CD4-positive, alpha-beta T cell treated with Interferon alpha-2 for 1 hour (primary cell): ENCODE measurements around the gene AARS2.

Experiments used
- DNase-seq, 2 donors: peaks; one replicate each; pipeline ENCODE4 v3.0.0-alpha.2; 2020 to 2022

AARS2 gene

GRCh38 chr6:44298864-44299263 is 14.3 kb downstream of the AARS2 start:
- no peak for DNase-seq

GRCh38 chr6:44298055-44298803 is 14.9 kb downstream of the AARS2 start:
- DNase-seq: no peak

- DNase-seq: peak in 1 of 2 donors; percentile 31
Observed at GRCh38 chr6:44297063-44298038, 15.8 kb downstream of the AARS2 start.

- no peak for DNase-seq
Observed at GRCh38 chr6:44294832-44295791, 18.0 kb downstream of the AARS2 start.

- no peak for DNase-seq
Observed at GRCh38 chr6:44292661-44293365, 20.3 kb downstream of the AARS2 start.

- no peak for DNase-seq
Observed at GRCh38 chr6:44291841-44292240, 21.3 kb downstream of the AARS2 start.

GRCh38 chr6:44289726-44290260 is 23.4 kb downstream of the AARS2 start:
- DNase-seq: no peak

GRCh38 chr6:44286747-44287146 is 26.4 kb downstream of the AARS2 start:
- no peak for DNase-seq

- no peak for DNase-seq
Observed at GRCh38 chr6:44286285-44286565, 26.9 kb downstream of the AARS2 start.

- DNase-seq: no peak
Observed at GRCh38 chr6:44285552-44286284, 27.4 kb downstream of the AARS2 start.

GRCh38 chr6:44284867-44285266 is 28.3 kb downstream of the AARS2 start:
- no peak for DNase-seq

- DNase-seq: no peak
Observed at GRCh38 chr6:44284121-44284520, 29.0 kb downstream of the AARS2 start.

GRCh38 chr6:44278774-44279697 is 34.1 kb downstream of the AARS2 start:
- DNase-seq: no peak

GRCh38 chr6:44278315-44278714 is 34.8 kb downstream of the AARS2 start:
- DNase-seq: no peak

- no peak for DNase-seq
Observed at GRCh38 chr6:44277763-44278162, 35.4 kb downstream of the AARS2 start.

- DNase-seq: no peak
Observed at GRCh38 chr6:44276667-44277640, 36.2 kb downstream of the AARS2 start.

- no peak for DNase-seq
Observed at GRCh38 chr6:44275749-44276648, 37.1 kb downstream of the AARS2 start.

- no peak for DNase-seq
Observed at GRCh38 chr6:44275271-44275748, 37.8 kb downstream of the AARS2 start.
